Astrocyte (in vitro differentiated cells and primary cell): ENCODE measurements around the gene ZEB1. TPM values are rescaled to one million over a fixed set of nuclear protein-coding genes. Genes with fewer than 3 reads are reported as not detected.

Source experiments
- DNase-seq: peaks from one replicate; pipeline ENCODE4 v3.0.0-alpha.2; 2010; ENCODE audit warnings: low read depth
- FAIRE-seq: peaks from 2 replicates; lab custom pipeline; 2011; peaks lifted over from hg19 to GRCh38; lab: Jason Lieb, UNC
- H2AFZ ChIP-seq: 2 replicates; pipeline ENCODE4 v1.6.0; 2012; ENCODE audit warnings: low read depth, low read length, inconsistent platforms
- H3K27ac ChIP-seq: 2 replicates; pipeline ENCODE4 v1.5.1; 2011; ENCODE audit warnings: low read depth, low read length, inconsistent platforms
- H3K27me3 ChIP-seq: 2 replicates; pipeline ENCODE4 v1.6.0; 2011; ENCODE audit warnings: low read length, inconsistent platforms; ENCODE audit not compliant: insufficient read depth
- H3K36me3 ChIP-seq: 2 replicates; pipeline ENCODE4 v1.5.1; 2011; ENCODE audit warnings: low read length, inconsistent platforms; ENCODE audit not compliant: insufficient read depth
- H3K4me1 ChIP-seq: 2 replicates; pipeline ENCODE4 v1.5.1; 2011; ENCODE audit warnings: low read length, inconsistent platforms; ENCODE audit not compliant: insufficient read depth
- H3K4me2 ChIP-seq: 2 replicates; pipeline ENCODE4 v1.6.0; 2012; ENCODE audit warnings: low read length, inconsistent platforms
- H3K4me3 ChIP-seq: 2 replicates; pipeline ENCODE4 v1.5.1; 2011; ENCODE audit warnings: low read depth, mild to moderate bottlenecking, low read length, inconsistent platforms; ENCODE audit not compliant: insufficient read depth
- H3K79me2 ChIP-seq: 2 replicates; pipeline ENCODE4 v1.6.0; 2012; ENCODE audit warnings: mild to moderate bottlenecking, low read length, inconsistent platforms; ENCODE audit not compliant: insufficient read depth
- H3K9ac ChIP-seq: 2 replicates; pipeline ENCODE4 v1.6.0; 2012; ENCODE audit warnings: mild to moderate bottlenecking, low read length, inconsistent platforms
- H3K9me3 ChIP-seq: 2 replicates; pipeline ENCODE4 v1.5.1; 2012; ENCODE audit warnings: low read depth, mild to moderate bottlenecking, low read length, inconsistent platforms; ENCODE audit not compliant: insufficient read depth
- H4K20me1 ChIP-seq: 2 replicates; pipeline ENCODE4 v1.6.0; 2012; ENCODE audit warnings: low read length, inconsistent platforms; ENCODE audit not compliant: insufficient read depth
- H3K27ac Mint-ChIP-seq: one replicate; pipeline ENCODE4 v1.8.0; 2021; ENCODE audit warnings: mild to moderate bottlenecking, mixed read lengths; ENCODE audit not compliant: unreplicated experiment
- H3K27me3 Mint-ChIP-seq: one replicate; pipeline ENCODE4 v1.8.0; 2021; ENCODE audit warnings: low read depth, mixed read lengths; ENCODE audit not compliant: unreplicated experiment
- H3K36me3 Mint-ChIP-seq: one replicate; pipeline ENCODE4 v1.8.0; 2021; ENCODE audit warnings: low read depth, mixed read lengths; ENCODE audit not compliant: unreplicated experiment
- H3K4me1 Mint-ChIP-seq: one replicate; pipeline ENCODE4 v1.8.0; 2021; ENCODE audit warnings: low read depth, mixed read lengths; ENCODE audit not compliant: unreplicated experiment
- H3K4me3 Mint-ChIP-seq: one replicate; pipeline ENCODE4 v1.8.0; 2021; ENCODE audit warnings: mild to moderate bottlenecking, moderate library complexity, mixed read lengths; ENCODE audit not compliant: unreplicated experiment
- H3K9me3 Mint-ChIP-seq: one replicate; pipeline ENCODE4 v1.8.0; 2021; ENCODE audit warnings: mild to moderate bottlenecking, mixed read lengths; ENCODE audit not compliant: unreplicated experiment
- EZH2 ChIP-seq: IDR thresholded peaks from 2 replicates; pipeline ENCODE4 v1.6.1; 2012; ENCODE audit warnings: mild to moderate bottlenecking, low read length, inconsistent platforms; ENCODE audit not compliant: insufficient read depth
- total RNA-seq: library from RNA; stranded (reverse); gene quantifications from 2 replicates; pipeline ENCODE4 v1.2.1, GENCODE V29; 2021
- TF ChIP-seq, protein P1 (sequence below): IDR thresholded peaks from 2 replicates; pipeline ENCODE4 v1.5.1; 2011; ENCODE audit warnings: low read depth, mild to moderate bottlenecking, inconsistent platforms, low read length, moderate library complexity; ENCODE audit not compliant: insufficient read depth

ZEB1 gene
- total RNA-seq, 1 donor from 2014 or later: 37.2 TPM

DNA sequence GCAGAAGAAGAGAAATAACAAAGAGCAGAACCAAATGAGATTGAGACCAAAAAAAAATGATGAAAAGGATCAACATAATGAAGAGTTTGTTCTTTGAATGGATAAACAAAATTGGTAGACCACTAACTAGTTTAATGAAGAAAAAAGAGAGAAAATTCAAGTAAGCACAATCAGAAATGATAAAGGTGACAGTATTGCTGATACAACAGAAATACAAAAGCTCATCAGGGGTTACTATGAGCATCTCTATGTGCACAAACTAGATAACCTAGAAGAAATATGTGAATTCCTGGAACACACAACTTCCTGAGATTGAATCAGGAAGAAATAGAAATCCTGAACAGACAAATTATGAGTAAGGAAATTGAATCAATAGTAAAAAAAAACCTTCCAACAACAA, 157.1 kb downstream of the ZEB1 start:
- Histone ChIP-seq H2AFZ (no peak overlapping the region), H3K27ac (no peak overlapping the region), H4K20me1 (peaks cover 3% of the 10 kb centered on the region), H3K79me2 (peaks cover 6% of the 10 kb centered on the region), H3K4me1 (no peaks in the 10 kb centered on the region), H3K9me3 (no peaks in the 10 kb centered on the region), H3K9ac (no peak overlapping the region), H3K27me3 (no peaks in the 10 kb centered on the region), H3K4me3 (no peak overlapping the region), H3K36me3 (peaks cover 3% of the 10 kb centered on the region), H3K4me2 (no peak overlapping the region)
- no peak for DNase-seq
- Mint-ChIP-seq H3K9me3 (peaks cover 10% of the 10 kb centered on the region), H3K27ac (no peak overlapping the region), H3K27me3 (no peaks in the 10 kb centered on the region), H3K4me1 (no peaks in the 10 kb centered on the region), H3K4me3 (no peak overlapping the region), H3K36me3 (peaks cover 19% of the 10 kb centered on the region)
- TF ChIP-seq EZH2: no peak
- TF ChIP-seq, protein P1, sequence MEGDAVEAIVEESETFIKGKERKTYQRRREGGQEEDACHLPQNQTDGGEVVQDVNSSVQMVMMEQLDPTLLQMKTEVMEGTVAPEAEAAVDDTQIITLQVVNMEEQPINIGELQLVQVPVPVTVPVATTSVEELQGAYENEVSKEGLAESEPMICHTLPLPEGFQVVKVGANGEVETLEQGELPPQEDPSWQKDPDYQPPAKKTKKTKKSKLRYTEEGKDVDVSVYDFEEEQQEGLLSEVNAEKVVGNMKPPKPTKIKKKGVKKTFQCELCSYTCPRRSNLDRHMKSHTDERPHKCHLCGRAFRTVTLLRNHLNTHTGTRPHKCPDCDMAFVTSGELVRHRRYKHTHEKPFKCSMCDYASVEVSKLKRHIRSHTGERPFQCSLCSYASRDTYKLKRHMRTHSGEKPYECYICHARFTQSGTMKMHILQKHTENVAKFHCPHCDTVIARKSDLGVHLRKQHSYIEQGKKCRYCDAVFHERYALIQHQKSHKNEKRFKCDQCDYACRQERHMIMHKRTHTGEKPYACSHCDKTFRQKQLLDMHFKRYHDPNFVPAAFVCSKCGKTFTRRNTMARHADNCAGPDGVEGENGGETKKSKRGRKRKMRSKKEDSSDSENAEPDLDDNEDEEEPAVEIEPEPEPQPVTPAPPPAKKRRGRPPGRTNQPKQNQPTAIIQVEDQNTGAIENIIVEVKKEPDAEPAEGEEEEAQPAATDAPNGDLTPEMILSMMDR: no peak
- no peak for FAIRE-seq

DNA sequence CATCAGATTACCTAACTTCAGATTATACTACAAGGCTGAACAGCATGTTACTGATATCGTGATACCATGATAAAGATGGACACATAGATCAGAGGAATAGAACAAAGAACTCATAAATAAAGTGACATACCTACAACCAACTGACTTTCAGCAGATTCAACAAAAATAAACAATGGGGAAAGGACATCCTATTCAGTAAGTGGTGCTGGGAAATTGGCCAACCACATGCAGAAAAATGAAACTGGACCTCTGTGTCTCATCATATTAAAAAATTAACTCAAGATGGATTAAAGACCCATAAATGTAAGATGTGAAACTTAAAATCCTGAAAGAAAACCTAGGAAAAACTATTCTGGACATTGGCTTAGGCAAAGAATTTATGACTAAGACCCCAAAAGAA, 158.6 kb downstream of the ZEB1 start:
- Histone ChIP-seq H2AFZ (no peak overlapping the region), H3K36me3 (peaks cover 6% of the 10 kb centered on the region), H3K79me2 (peaks cover 20% of the 10 kb centered on the region), H3K4me3 (no peak overlapping the region), H3K4me2 (no peak overlapping the region), H4K20me1 (peaks cover 3% of the 10 kb centered on the region), H3K27me3 (no peaks in the 10 kb centered on the region), H3K9ac (no peak overlapping the region), H3K9me3 (no peaks in the 10 kb centered on the region), H3K4me1 (no peaks in the 10 kb centered on the region), H3K27ac (no peak overlapping the region)
- FAIRE-seq: no peak
- Mint-ChIP-seq H3K27me3 (no peaks in the 10 kb centered on the region), H3K4me3 (no peak overlapping the region), H3K36me3 (peaks cover 19% of the 10 kb centered on the region), H3K9me3 (peaks cover 10% of the 10 kb centered on the region), H3K27ac (no peak overlapping the region), H3K4me1 (no peaks in the 10 kb centered on the region)
- peak; percentile 2 for DNase-seq
- TF ChIP-seq, protein P1: no peak
- TF ChIP-seq EZH2: no peak

- Histone ChIP-seq H3K4me3 (no peak overlapping the region), H4K20me1 (peaks cover 8% of the 10 kb centered on the region), H3K79me2 (peaks cover 34% of the 10 kb centered on the region), H2AFZ (no peak overlapping the region), H3K9me3 (no peaks in the 10 kb centered on the region), H3K4me1 (no peaks in the 10 kb centered on the region), H3K4me2 (no peak overlapping the region), H3K27me3 (no peaks in the 10 kb centered on the region), H3K9ac (no peak overlapping the region), H3K27ac (no peak overlapping the region), H3K36me3 (peaks cover 6% of the 10 kb centered on the region)
- H3K27ac Mint-ChIP-seq: no peak overlapping the region
- FAIRE-seq (no peak), DNase-seq (peak; percentile 6)
- peaks cover 19% of the 10 kb centered on the region for H3K36me3 Mint-ChIP-seq
- H3K27me3 Mint-ChIP-seq: no peaks in the 10 kb centered on the region
- peaks cover 10% of the 10 kb centered on the region for H3K9me3 Mint-ChIP-seq
- peaks cover 3% of the 10 kb centered on the region for H3K4me1 Mint-ChIP-seq
- no peak overlapping the region for H3K4me3 Mint-ChIP-seq
- TF ChIP-seq EZH2: no peak
- TF ChIP-seq, protein P1: no peak
Observed at GRCh38 chr10:31479752-31480151, 160.7 kb downstream of the ZEB1 start.
